Activated naive CD4-positive, alpha-beta T cell treated with anti-CD3 and anti-CD28 coated beads, Interleukin-2, amount 10 ng/mL, durations not matched to agents 7 days and 5 days (primary cell): ENCODE data around the gene HNRNPUL1.
"Not testable (repeated sequence)": the region's sequence is repeated elsewhere in the genome, so short reads cannot be mapped to it uniquely, and the experiment has no call there.

Experiments
- CTCF ChIA-PET: fragments of 350-600 bp; sonication (Branson Sonifier 250); formaldehyde crosslinking; loops from one replicate; lab custom pipeline; 2021; ENCODE audit warnings: antibody characterized with exemption; lab: Charles Lee
- DNase-seq: peaks from one replicate; pipeline ENCODE4 v3.0.0-alpha.2; 2020
- H3K27ac Mint-ChIP-seq: one replicate; pipeline ENCODE4 v1.8.0; 2021; ENCODE audit warnings: mild to moderate bottlenecking, moderate library complexity, mixed read lengths
- H3K27me3 Mint-ChIP-seq: one replicate; pipeline ENCODE4 v1.8.0; 2021; ENCODE audit warnings: mild to moderate bottlenecking, mixed read lengths
- H3K36me3 Mint-ChIP-seq: one replicate; pipeline ENCODE4 v1.8.0; 2021; ENCODE audit warnings: mixed read lengths
- H3K4me1 Mint-ChIP-seq: one replicate; pipeline ENCODE4 v1.8.0; 2021; ENCODE audit warnings: mixed read lengths
- H3K4me3 Mint-ChIP-seq: one replicate; pipeline ENCODE4 v1.8.0; 2021; ENCODE audit warnings: mild to moderate bottlenecking, moderate library complexity, mixed read lengths
- H3K9me3 Mint-ChIP-seq: one replicate; pipeline ENCODE4 v1.8.0; 2021; ENCODE audit warnings: mixed read lengths

The HNRNPUL1 gene

GRCh38 chr19:41273076-41273475 lies 8.9 kb downstream of the HNRNPUL1 start:
- CTCF ChIA-PET: no interaction called here
- Mint-ChIP-seq H3K36me3 (peaks cover 70% of the 10 kb centered on the region), H3K9me3 (no peaks in the 10 kb centered on the region), H3K4me1 (peaks cover 3% of the 10 kb centered on the region), H3K27ac (no peak overlapping the region), H3K27me3 (no peaks in the 10 kb centered on the region), H3K4me3 (no peak overlapping the region)
- DNase-seq: no peak

DNA sequence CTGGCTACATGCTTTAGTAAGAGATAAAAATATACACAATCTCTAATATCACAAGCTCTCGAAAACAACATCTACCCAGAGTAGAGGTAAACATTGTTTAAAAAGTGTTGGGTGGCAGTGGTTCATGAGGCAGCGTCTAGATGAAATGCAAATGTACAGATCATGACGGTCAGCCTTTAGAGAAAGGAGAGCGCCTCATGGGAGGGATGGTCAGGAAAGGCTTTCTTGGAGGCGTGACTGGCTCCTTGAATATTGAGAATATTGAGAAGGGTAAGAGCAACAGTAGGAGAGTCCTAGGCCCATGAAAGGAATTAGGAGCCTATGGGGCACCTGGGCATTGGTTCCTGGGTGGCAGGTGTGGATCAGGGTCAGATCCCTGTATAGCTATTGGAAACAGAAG lies 10.6 kb downstream of the HNRNPUL1 start:
- no peaks in the 10 kb centered on the region for H3K27me3 Mint-ChIP-seq
- no peak for DNase-seq
- H3K36me3 Mint-ChIP-seq: peaks cover 71% of the 10 kb centered on the region
- H3K4me3 Mint-ChIP-seq: no peak overlapping the region
- peak overlapping the region; percentile 25 for H3K27ac Mint-ChIP-seq
- no peaks in the 10 kb centered on the region for H3K4me1 Mint-ChIP-seq
- CTCF ChIA-PET: interaction anchor here (0.7 to 2.1 kb wide), 3 partner anchors 9 to 34 kb away, joined by 3 to 5 read pairs (median 3); no protein-coding TSS in a partner anchor
- H3K9me3 Mint-ChIP-seq: no peaks in the 10 kb centered on the region

DNA sequence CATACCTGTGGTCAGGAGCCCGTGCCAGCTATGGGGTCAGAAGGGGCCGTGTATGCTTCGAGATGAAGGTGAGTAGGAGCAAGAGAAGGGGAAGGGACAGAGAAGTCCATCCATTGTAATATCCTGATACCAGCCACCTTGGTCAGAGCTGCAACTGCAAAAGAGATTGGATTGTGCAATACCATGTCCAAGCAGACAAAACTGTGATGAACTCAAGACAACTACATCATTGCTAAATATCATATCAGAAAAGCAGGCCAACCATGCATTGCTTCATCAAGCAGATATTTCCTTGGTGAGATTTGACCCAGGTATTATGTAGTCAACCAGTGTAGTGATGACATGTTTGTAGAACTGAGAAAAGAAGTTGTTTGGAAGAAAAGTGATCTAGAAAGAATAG lies 12.1 kb downstream of the HNRNPUL1 start:
- Mint-ChIP-seq H3K4me3 (no peak overlapping the region), H3K9me3 (no peaks in the 10 kb centered on the region), H3K36me3 (peaks cover 74% of the 10 kb centered on the region), H3K27me3 (no peaks in the 10 kb centered on the region), H3K27ac (no peak overlapping the region), H3K4me1 (no peaks in the 10 kb centered on the region)
- no peak for DNase-seq
- CTCF ChIA-PET: interaction anchor here (2.1 kb wide), 1 partner anchor 32 kb away, joined by 5 read pairs; no protein-coding TSS in a partner anchor

DNA sequence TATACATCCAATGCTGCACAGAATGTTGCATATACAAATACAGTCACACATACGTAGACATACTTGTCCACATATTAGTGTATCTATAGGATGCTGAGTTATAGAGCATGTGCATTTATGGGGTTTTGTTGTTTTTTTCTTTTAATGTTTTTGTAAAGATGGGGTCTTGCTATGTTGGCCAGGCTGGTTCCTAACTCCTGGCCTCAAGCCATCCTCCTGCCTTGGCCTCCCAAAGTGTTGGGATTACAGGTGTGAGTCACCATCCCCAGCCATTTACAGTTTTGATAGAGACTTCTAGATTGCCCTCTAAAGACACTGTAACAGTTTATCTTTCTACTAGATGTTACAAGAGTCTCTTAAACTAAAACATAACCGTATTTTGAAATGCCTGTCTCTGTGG lies 14.3 kb downstream of the HNRNPUL1 start:
- H3K27me3 Mint-ChIP-seq: no peaks in the 10 kb centered on the region
- peaks cover 69% of the 10 kb centered on the region for H3K36me3 Mint-ChIP-seq
- no peak overlapping the region for H3K4me3 Mint-ChIP-seq
- no peaks in the 10 kb centered on the region for H3K9me3 Mint-ChIP-seq
- DNase-seq: no peak
- CTCF ChIA-PET: no interaction called here
- no peaks in the 10 kb centered on the region for H3K4me1 Mint-ChIP-seq
- no peak overlapping the region for H3K27ac Mint-ChIP-seq

GRCh38 chr19:41288673-41289530 lies 24.7 kb downstream of the HNRNPUL1 start:
- Mint-ChIP-seq H3K4me1 (peaks cover 7% of the 10 kb centered on the region), H3K27me3 (no peaks in the 10 kb centered on the region), H3K36me3 (peaks cover 68% of the 10 kb centered on the region), H3K4me3 (no peak overlapping the region), H3K27ac (peak overlapping the region; percentile 71), H3K9me3 (no peaks in the 10 kb centered on the region)
- CTCF ChIA-PET: interaction anchor here (0.8 to 1.2 kb wide), 2 partner anchors 20 to 159 kb away, joined by 3 read pairs; no protein-coding TSS in a partner anchor
- DNase-seq: no peak

GRCh38 chr19:41289814-41290213 lies 25.6 kb downstream of the HNRNPUL1 start:
- H3K27me3 Mint-ChIP-seq, DNase-seq, H3K4me3 Mint-ChIP-seq, CTCF ChIA-PET, H3K4me1 Mint-ChIP-seq, H3K27ac Mint-ChIP-seq, H3K9me3 Mint-ChIP-seq: not testable (repeated sequence)
- H3K36me3 Mint-ChIP-seq: peaks cover 73% of the 10 kb centered on the region

- DNase-seq: no peak
- H3K36me3 Mint-ChIP-seq: peaks cover 76% of the 10 kb centered on the region
- H3K4me1 Mint-ChIP-seq: peaks cover 36% of the 10 kb centered on the region
- no peak overlapping the region for H3K27ac Mint-ChIP-seq
- no peaks in the 10 kb centered on the region for H3K9me3 Mint-ChIP-seq
- no peak overlapping the region for H3K4me3 Mint-ChIP-seq
- H3K27me3 Mint-ChIP-seq: no peaks in the 10 kb centered on the region
- CTCF ChIA-PET: interaction anchor here (1.0 to 1.2 kb wide), 2 partner anchors 11 to 20 kb away, joined by 3 read pairs; no protein-coding TSS in a partner anchor
Observed at GRCh38 chr19:41294393-41294792, 30.2 kb downstream of the HNRNPUL1 start.

GRCh38 chr19:41295499-41295898 lies 31.3 kb downstream of the HNRNPUL1 start:
- H3K9me3 Mint-ChIP-seq: no peaks in the 10 kb centered on the region
- peak overlapping the region; percentile 69 for H3K27ac Mint-ChIP-seq
- H3K27me3 Mint-ChIP-seq: no peaks in the 10 kb centered on the region
- H3K4me3 Mint-ChIP-seq: no peak overlapping the region
- CTCF ChIA-PET: interaction anchor here (0.9 to 1.8 kb wide), 2 partner anchors 10 to 13 kb away, joined by 3 read pairs; no protein-coding TSS in a partner anchor
- peaks cover 84% of the 10 kb centered on the region for H3K36me3 Mint-ChIP-seq
- no peak for DNase-seq
- peaks cover 47% of the 10 kb centered on the region for H3K4me1 Mint-ChIP-seq

DNA sequence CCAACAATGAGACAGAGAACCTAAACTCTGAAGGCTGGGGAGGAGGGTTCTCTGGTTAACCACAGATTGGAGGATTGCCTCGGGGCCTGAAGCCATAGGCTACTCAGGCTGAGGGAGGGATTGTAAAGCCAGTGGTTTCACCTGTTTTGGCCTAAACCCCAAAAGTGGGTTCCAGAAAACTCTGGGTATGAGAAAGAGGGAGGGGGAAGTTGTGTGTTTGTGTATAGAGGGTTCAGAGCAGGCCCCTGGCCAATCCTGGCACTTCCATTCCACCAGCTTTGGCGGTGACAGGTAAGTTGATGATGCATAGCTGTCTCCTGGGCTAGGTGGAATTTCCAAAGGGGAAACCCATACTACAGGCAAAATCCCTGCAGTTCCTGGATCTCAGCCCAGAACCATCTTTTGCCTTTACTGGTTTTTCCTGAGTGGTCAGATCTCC lies 32.3 kb downstream of the HNRNPUL1 start:
- Mint-ChIP-seq H3K4me3 (no peak overlapping the region), H3K9me3 (no peaks in the 10 kb centered on the region), H3K36me3 (peaks cover 86% of the 10 kb centered on the region), H3K27me3 (no peaks in the 10 kb centered on the region), H3K27ac (peak overlapping the region; percentile 75), H3K4me1 (peaks cover 56% of the 10 kb centered on the region)
- no peak for DNase-seq
- CTCF ChIA-PET: interaction anchor here (0.9 to 1.8 kb wide), 2 partner anchors 9 to 12 kb away, joined by 3 read pairs; no protein-coding TSS in a partner anchor

GRCh38 chr19:41297628-41298347 lies 33.6 kb downstream of the HNRNPUL1 start:
- H3K36me3 Mint-ChIP-seq: peaks cover 85% of the 10 kb centered on the region

DNA sequence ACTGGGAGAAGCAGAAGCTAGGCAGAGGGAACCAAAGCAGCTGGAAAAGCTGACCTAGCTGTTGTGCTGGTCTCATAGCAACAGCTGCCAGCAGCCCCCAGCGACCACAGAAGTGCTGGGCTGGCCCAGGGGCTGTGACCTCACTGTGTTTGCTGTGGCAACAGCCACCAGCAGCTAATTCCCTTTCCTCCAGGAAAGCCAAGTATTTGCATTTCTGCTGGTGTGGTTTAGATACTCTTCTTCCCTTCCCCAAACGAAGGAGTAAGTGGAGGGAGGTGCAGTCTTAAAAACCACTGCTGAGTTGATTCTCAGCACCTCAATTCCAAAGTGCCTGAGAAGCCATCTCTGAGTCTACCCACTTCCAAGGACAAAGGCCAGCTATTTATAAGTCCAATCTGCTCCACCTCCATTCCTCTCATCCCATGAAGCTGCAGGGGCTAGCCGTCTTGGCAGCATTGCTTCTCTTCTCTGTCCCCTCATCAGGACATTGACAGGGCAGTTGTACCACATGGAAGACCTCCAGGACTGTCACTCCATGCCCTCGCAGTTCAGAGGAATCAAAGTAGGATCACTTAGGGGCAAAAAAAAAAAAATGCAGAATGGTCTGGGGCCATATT lies 34.3 kb downstream of the HNRNPUL1 start:
- peaks cover 87% of the 10 kb centered on the region for H3K36me3 Mint-ChIP-seq
- H3K27ac Mint-ChIP-seq: peak overlapping the region; percentile 64
- peaks cover 76% of the 10 kb centered on the region for H3K4me1 Mint-ChIP-seq
- CTCF ChIA-PET: interaction anchor here (1.1 to 2.9 kb wide), 3 partner anchors 11 to 95 kb away, joined by 4 to 20 read pairs (median 4); partner anchors contain the start of gene CCDC97
- H3K4me3 Mint-ChIP-seq: no peak overlapping the region
- no peaks in the 10 kb centered on the region for H3K27me3 Mint-ChIP-seq
- DNase-seq: no peak
- no peaks in the 10 kb centered on the region for H3K9me3 Mint-ChIP-seq

More at GRCh38 chr19:41297628-41298347, 33.6 kb downstream of the HNRNPUL1 start:
- CTCF ChIA-PET: interaction anchor here (0.5 to 2.9 kb wide), 4 partner anchors 12 to 90 kb away, joined by 3 to 20 read pairs (median 4); partner anchors contain the start of gene CCDC97
- H3K4me3 Mint-ChIP-seq: no peak overlapping the region
- DNase-seq: no peak
- H3K27ac Mint-ChIP-seq: peak overlapping the region; percentile 64
- no peaks in the 10 kb centered on the region for H3K27me3 Mint-ChIP-seq
- no peaks in the 10 kb centered on the region for H3K9me3 Mint-ChIP-seq
- H3K4me1 Mint-ChIP-seq: peaks cover 70% of the 10 kb centered on the region

DNA sequence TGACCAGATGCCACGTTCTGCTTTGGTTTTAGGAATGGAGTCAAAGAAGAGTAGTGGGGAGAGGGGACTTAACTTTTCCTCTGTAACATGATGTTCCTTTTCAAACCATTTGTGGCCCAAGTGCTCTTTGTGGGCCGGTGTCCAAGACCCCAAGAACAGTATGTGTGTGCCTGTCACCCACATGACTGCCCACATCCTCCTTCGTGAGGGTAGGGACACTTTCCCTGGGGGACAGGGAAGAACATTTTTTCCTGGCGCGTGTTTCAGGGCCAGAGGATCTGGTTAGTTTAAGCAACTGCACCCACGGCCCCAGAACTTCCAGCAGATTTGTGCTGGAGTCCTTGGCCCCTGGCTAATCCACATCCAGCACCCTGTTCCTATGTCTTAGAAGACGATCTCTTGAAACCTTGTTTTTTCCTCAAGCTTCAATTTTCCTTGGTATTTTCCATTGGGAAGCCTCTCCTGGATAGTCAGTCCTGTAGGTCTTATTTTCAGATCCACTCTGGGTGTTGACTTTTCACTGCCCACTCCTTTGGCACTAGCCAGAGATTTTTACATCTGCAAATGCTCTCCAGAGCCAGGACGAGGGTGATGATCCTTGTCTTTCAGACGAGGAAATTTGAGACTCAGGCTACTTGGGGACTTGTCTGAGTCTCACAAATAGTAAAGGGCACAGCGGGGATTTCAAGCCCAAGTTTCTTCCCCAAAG lies 35.0 kb downstream of the HNRNPUL1 start:
- Mint-ChIP-seq H3K4me1 (peaks cover 84% of the 10 kb centered on the region), H3K9me3 (no peaks in the 10 kb centered on the region), H3K4me3 (no peak overlapping the region), H3K27ac (peak overlapping the region; percentile 95), H3K27me3 (no peaks in the 10 kb centered on the region), H3K36me3 (peaks cover 89% of the 10 kb centered on the region)
- CTCF ChIA-PET: interaction anchor here (0.6 to 2.9 kb wide), 3 partner anchors 10 to 264 kb away, joined by 3 to 20 read pairs (median 4); partner anchors contain the start of gene CCDC97
- no peak for DNase-seq

- H3K27me3 Mint-ChIP-seq: no peaks in the 10 kb centered on the region
- DNase-seq: peak; percentile 43
- peaks cover 89% of the 10 kb centered on the region for H3K36me3 Mint-ChIP-seq
- peak overlapping the region; percentile 95 for H3K27ac Mint-ChIP-seq
- H3K4me3 Mint-ChIP-seq: no peak overlapping the region
- CTCF ChIA-PET: interaction anchor here (0.6 to 2.9 kb wide), 3 partner anchors 10 to 264 kb away, joined by 3 to 20 read pairs (median 4); partner anchors contain the start of gene CCDC97
- no peaks in the 10 kb centered on the region for H3K9me3 Mint-ChIP-seq
- peaks cover 89% of the 10 kb centered on the region for H3K4me1 Mint-ChIP-seq
Observed at GRCh38 chr19:41299755-41300089, 35.5 kb downstream of the HNRNPUL1 start.
